CD4-positive, CD25-positive, alpha-beta regulatory T cell (primary cell): Measurements from ENCODE around the gene SESN3. TPM values are rescaled to one million over a fixed set of nuclear protein-coding genes. Genes with fewer than 3 reads are reported as not detected.
A peak's percentile ranks its signal among the peaks of the same experiment; 100 is the strongest.
"Not testable (repeated sequence)": the region's sequence is repeated elsewhere in the genome, so short reads cannot be mapped to it uniquely, and the experiment has no call there.

ENCODE experiments used
- ATAC-seq, 2 donors: fragments of 150-1000 bp; cut with Tn5 transposase; one replicate each; pipeline ENCODE4 v1.10.0; 2021; ENCODE audit warnings: low read depth in 2 of 2, moderate number of reproducible peaks in 2 of 2, moderate library complexity in 1 of 2
- DNase-seq, 3 donors: peaks; one replicate each; pipeline versions ENCODE4 v3.0.0 to v3.0.0-alpha.2; 2012 to 2022; ENCODE audit warnings: mixed read lengths in 1 of 3
- H3K27ac ChIP-seq: one replicate; pipeline ENCODE4 v1.7.0; 2013; ENCODE audit warnings: mild to moderate bottlenecking, low read length; ENCODE audit not compliant: insufficient read depth, poor library complexity, severe bottlenecking
- H3K27me3 ChIP-seq: one replicate; pipeline ENCODE4 v1.7.0; 2013; ENCODE audit warnings: low read length; ENCODE audit not compliant: control insufficient read depth, insufficient read depth
- H3K36me3 ChIP-seq: one replicate; pipeline ENCODE4 v1.7.0; 2013; ENCODE audit warnings: mild to moderate bottlenecking, low read length, moderate library complexity; ENCODE audit not compliant: control insufficient read depth, insufficient read depth
- H3K4me1 ChIP-seq: 2 replicates; pipeline ENCODE4 v1.7.0; 2013; ENCODE audit warnings: mild to moderate bottlenecking, low read length; ENCODE audit not compliant: insufficient read depth, control insufficient read depth, poor library complexity, severe bottlenecking
- H3K4me3 ChIP-seq: one replicate; pipeline ENCODE4 v1.7.0; 2013; ENCODE audit warnings: low read depth, mild to moderate bottlenecking, low read length, moderate library complexity
- H3K9me3 ChIP-seq, 2 experiments: 1 replicate in 1 of 2; 2 replicates in 1 of 2; pipeline ENCODE4 v1.7.0; 2013; ENCODE audit warnings: low read length in 2 of 2, mild to moderate bottlenecking in 1 of 2, moderate library complexity in 1 of 2; ENCODE audit not compliant: control insufficient read depth in 2 of 2
- H3K27ac Mint-ChIP-seq, 3 donors: one replicate each; pipeline ENCODE4 v1.8.0; 2020 to 2022; ENCODE audit warnings: mild to moderate bottlenecking in 3 of 3, mixed read lengths in 3 of 3, moderate library complexity in 2 of 3
- H3K27me3 Mint-ChIP-seq: one replicate; pipeline ENCODE4 v1.8.0; 2022; ENCODE audit warnings: mild to moderate bottlenecking, mixed read lengths
- H3K36me3 Mint-ChIP-seq: one replicate; pipeline ENCODE4 v1.8.0; 2020; ENCODE audit warnings: mixed read lengths
- H3K4me1 Mint-ChIP-seq, 4 donors: one replicate each; pipeline ENCODE4 v1.8.0; 2020 to 2022; ENCODE audit warnings: mixed read lengths in 4 of 4, mild to moderate bottlenecking in 1 of 4
- H3K4me3 Mint-ChIP-seq, 4 donors: one replicate each; pipeline ENCODE4 v1.8.0; 2020 to 2022; ENCODE audit warnings: mild to moderate bottlenecking in 4 of 4, mixed read lengths in 4 of 4, moderate library complexity in 3 of 4
- H3K9me3 Mint-ChIP-seq, 7 donors: one replicate each; pipeline ENCODE4 v1.8.0; 2020 to 2022; ENCODE audit warnings: mixed read lengths in 7 of 7, mild to moderate bottlenecking in 3 of 7, moderate library complexity in 2 of 7
- polyA plus RNA-seq, 4 donors: library from polyadenylated mRNA; unstranded; fragments of 300-500 nt; fragmentation: Illumina TruSeq; gene quantifications; one replicate each; pipeline ENCODE4 v1.2.3, GENCODE V29; 2021
- total RNA-seq: library from RNA; stranded (reverse); gene quantifications from one replicate; pipeline ENCODE4 v1.2.3, GENCODE V29; 2022

SESN3 gene
- total and polyA plus RNA-seq, 5 donors from 2014 or later, result 4.2 to 73.3 (median 7.4) TPM

GRCh38 chr11:95138448-95138847 lies 92.6 kb downstream of the SESN3 start:
- peaks cover 14% of the 10 kb centered on the region for H3K27me3 Mint-ChIP-seq

GRCh38 chr11:95137299-95137698 lies 93.7 kb downstream of the SESN3 start:
- Mint-ChIP-seq H3K4me1 (peaks cover 0 to 4% (median 0%) of the 10 kb centered on the region in 4 donors), H3K36me3 (peaks cover 10% of the 10 kb centered on the region), H3K27ac (no peak overlapping the region), H3K4me3 (no peak overlapping the region), H3K27me3 (peaks cover 14% of the 10 kb centered on the region), H3K9me3 (no peaks in the 10 kb centered on the region)
- no peaks in the 10 kb centered on the region for H3K36me3 ChIP-seq
- DNase-seq, result no peak
- no peaks in the 10 kb centered on the region for H3K9me3 ChIP-seq
- no peak overlapping the region for H3K27ac ChIP-seq
- H3K4me1 ChIP-seq, result no peaks in the 10 kb centered on the region
- H3K27me3 ChIP-seq, result peaks cover 6% of the 10 kb centered on the region
- no peak overlapping the region for H3K4me3 ChIP-seq
- ATAC-seq, result no peak

More at GRCh38 chr11:95138448-95138847, 92.6 kb downstream of the SESN3 start:
- Mint-ChIP-seq H3K4me3 (no peak overlapping the region), H3K4me1 (peaks cover 0 to 4% (median 0%) of the 10 kb centered on the region in 4 donors), H3K27ac (no peak overlapping the region), H3K36me3 (peaks cover 2% of the 10 kb centered on the region), H3K9me3 (no peaks in the 10 kb centered on the region)
- Histone ChIP-seq H3K4me1 (no peaks in the 10 kb centered on the region), H3K27ac (no peak overlapping the region), H3K4me3 (no peak overlapping the region), H3K27me3 (peaks cover 8% of the 10 kb centered on the region), H3K9me3 (no peaks in the 10 kb centered on the region), H3K36me3 (no peaks in the 10 kb centered on the region)
- peak in 1 of 3 donors; percentile 39 for DNase-seq
- ATAC-seq, result peak; percentile 62 to 72

GRCh38 chr11:95136747-95137146 lies 94.3 kb downstream of the SESN3 start:
- H3K4me1 ChIP-seq, H3K4me3 ChIP-seq, H3K27ac Mint-ChIP-seq, H3K27me3 ChIP-seq, ATAC-seq, H3K36me3 ChIP-seq, H3K4me3 Mint-ChIP-seq, H3K27ac ChIP-seq, DNase-seq, H3K4me1 Mint-ChIP-seq, H3K9me3 ChIP-seq, H3K9me3 Mint-ChIP-seq: not testable (repeated sequence)
- Mint-ChIP-seq H3K36me3 (peaks cover 14% of the 10 kb centered on the region), H3K27me3 (peaks cover 14% of the 10 kb centered on the region)

- Histone ChIP-seq H3K4me1 (no peaks in the 10 kb centered on the region), H3K4me3 (no peak overlapping the region), H3K27me3 (peaks cover 5% of the 10 kb centered on the region), H3K27ac (no peak overlapping the region), H3K36me3 (no peaks in the 10 kb centered on the region), H3K9me3 (no peaks in the 10 kb centered on the region)
- Mint-ChIP-seq H3K27ac (no peak overlapping the region), H3K4me3 (no peak overlapping the region), H3K36me3 (peaks cover 14% of the 10 kb centered on the region), H3K4me1 (peaks cover 0 to 4% (median 0%) of the 10 kb centered on the region in 4 donors), H3K27me3 (peaks cover 7% of the 10 kb centered on the region), H3K9me3 (peaks cover 0 to 3% (median 0%) of the 10 kb centered on the region in 7 donors)
- DNase-seq (no peak), ATAC-seq (no peak)
Observed at GRCh38 chr11:95135880-95136279, 95.1 kb downstream of the SESN3 start.

GRCh38 chr11:95135155-95135554 lies 95.8 kb downstream of the SESN3 start:
- no peak overlapping the region for H3K4me3 Mint-ChIP-seq
- Histone ChIP-seq H3K27me3 (peaks cover 2% of the 10 kb centered on the region), H3K4me3 (no peak overlapping the region), H3K36me3 (peaks cover 2% of the 10 kb centered on the region), H3K27ac (no peak overlapping the region), H3K4me1 (no peaks in the 10 kb centered on the region), H3K9me3 (no peaks in the 10 kb centered on the region)
- ATAC-seq (no peak), DNase-seq (no peak)
- no peak overlapping the region for H3K27ac Mint-ChIP-seq
- H3K27me3 Mint-ChIP-seq, result no peaks in the 10 kb centered on the region
- peaks cover 0 to 3% (median 0%) of the 10 kb centered on the region in 7 donors for H3K9me3 Mint-ChIP-seq
- peaks cover 0 to 4% (median 0%) of the 10 kb centered on the region in 4 donors for H3K4me1 Mint-ChIP-seq
- peaks cover 16% of the 10 kb centered on the region for H3K36me3 Mint-ChIP-seq

GRCh38 chr11:95134491-95134890 lies 96.5 kb downstream of the SESN3 start:
- Mint-ChIP-seq H3K36me3 (peaks cover 21% of the 10 kb centered on the region), H3K27ac (no peak overlapping the region)

GRCh38 chr11:95132956-95133355 lies 98.0 kb downstream of the SESN3 start:
- Mint-ChIP-seq H3K9me3 (peaks cover 0 to 3% (median 0%) of the 10 kb centered on the region in 7 donors), H3K27ac (no peak overlapping the region), H3K4me1 (no peaks in the 10 kb centered on the region), H3K36me3 (peaks cover 34% of the 10 kb centered on the region), H3K27me3 (no peaks in the 10 kb centered on the region), H3K4me3 (no peak overlapping the region)
- H3K27ac ChIP-seq, result no peak overlapping the region
- no peak overlapping the region for H3K4me3 ChIP-seq
- H3K9me3 ChIP-seq, result no peaks in the 10 kb centered on the region
- no peaks in the 10 kb centered on the region for H3K4me1 ChIP-seq
- ATAC-seq, result no peak
- H3K36me3 ChIP-seq, result peaks cover 19% of the 10 kb centered on the region
- no peak for DNase-seq
- H3K27me3 ChIP-seq, result no peaks in the 10 kb centered on the region

More at GRCh38 chr11:95134491-95134890, 96.5 kb downstream of the SESN3 start:
- H3K27me3 ChIP-seq, result no peaks in the 10 kb centered on the region
- H3K36me3 ChIP-seq, result peaks cover 6% of the 10 kb centered on the region
- H3K9me3 ChIP-seq, result no peaks in the 10 kb centered on the region
- Mint-ChIP-seq H3K27me3 (no peaks in the 10 kb centered on the region), H3K9me3 (peaks cover 0 to 3% (median 0%) of the 10 kb centered on the region in 7 donors), H3K4me1 (peaks cover 0 to 4% (median 0%) of the 10 kb centered on the region in 4 donors), H3K4me3 (no peak overlapping the region)
- ATAC-seq, result no peak
- H3K4me3 ChIP-seq, result no peak overlapping the region
- H3K27ac ChIP-seq, result no peak overlapping the region
- no peak for DNase-seq
- no peaks in the 10 kb centered on the region for H3K4me1 ChIP-seq

GRCh38 chr11:95128602-95129001 lies 102.4 kb downstream of the SESN3 start:
- peaks cover 0 to 3% (median 0%) of the 10 kb centered on the region in 7 donors for H3K9me3 Mint-ChIP-seq
- no peak for ATAC-seq

More at GRCh38 chr11:95128602-95129001, 102.4 kb downstream of the SESN3 start:
- H3K9me3 ChIP-seq, result no peaks in the 10 kb centered on the region
- H3K36me3 ChIP-seq, result peaks cover 19% of the 10 kb centered on the region
- Mint-ChIP-seq H3K27me3 (no peaks in the 10 kb centered on the region), H3K36me3 (peaks cover 35% of the 10 kb centered on the region), H3K27ac (no peak overlapping the region), H3K4me1 (peaks cover 0 to 14% (median 2%) of the 10 kb centered on the region in 4 donors), H3K4me3 (no peak overlapping the region)
- no peaks in the 10 kb centered on the region for H3K4me1 ChIP-seq
- DNase-seq, result no peak
- no peak overlapping the region for H3K27ac ChIP-seq
- H3K4me3 ChIP-seq, result no peak overlapping the region
- H3K27me3 ChIP-seq, result no peaks in the 10 kb centered on the region
